Activated CD4-positive, alpha-beta T cell treated with anti-CD3 and anti-CD28 coated beads, Interleukin-2, Interleukin-4, amounts not matched to agents 100 ng/mL and 50 ng/mL, durations not matched to agents 16 hours and 8 hours (primary cell): ENCODE measurements around the gene ATG4B.
A peak's percentile ranks its signal among the peaks of the same experiment; 100 is the strongest.

Experiments
- DNase-seq: peaks from one replicate; pipeline ENCODE4 v3.0.0-alpha.2; 2020; ENCODE audit warnings: low spot score

ATG4B gene

GRCh38 chr2:241613017-241613780, 24.3 kb upstream of the ATG4B start:
- DNase-seq, result no peak

- DNase-seq, result no peak
Observed at GRCh38 chr2:241615041-241615440, 22.5 kb upstream of the ATG4B start.

GRCh38 chr2:241615522-241616052, 21.9 kb upstream of the ATG4B start:
- DNase-seq, result no peak

- DNase-seq, result no peak
Observed at GRCh38 chr2:241616168-241617125, 21.0 kb upstream of the ATG4B start.

GRCh38 chr2:241617431-241618154, 19.9 kb upstream of the ATG4B start:
- DNase-seq, result peak; percentile 46

- DNase-seq, result peak; percentile 28
Observed at GRCh38 chr2:241618296-241618805, 19.1 kb upstream of the ATG4B start.

- DNase-seq, result no peak
Observed at GRCh38 chr2:241618829-241619228, 18.7 kb upstream of the ATG4B start.

GRCh38 chr2:241619597-241620418, 17.7 kb upstream of the ATG4B start:
- DNase-seq, result no peak

GRCh38 chr2:241620419-241620769, 17.1 kb upstream of the ATG4B start:
- peak; percentile 83 for DNase-seq

- DNase-seq, result no peak
Observed at GRCh38 chr2:241627675-241628074, 9.8 kb upstream of the ATG4B start.

GRCh38 chr2:241629762-241630435, 7.6 kb upstream of the ATG4B start:
- DNase-seq, result no peak

- no peak for DNase-seq
Observed at GRCh38 chr2:241632478-241633325, 4.8 kb upstream of the ATG4B start.

GRCh38 chr2:241633561-241633960, 3.9 kb upstream of the ATG4B start:
- no peak for DNase-seq

- no peak for DNase-seq
Observed at GRCh38 chr2:241635756-241636155, 1.7 kb upstream of the ATG4B start.

- DNase-seq, result peak; percentile 31
Observed at GRCh38 chr2:241636182-241637017, 1.1 kb upstream of the ATG4B start.

- DNase-seq, result no peak
Observed at GRCh38 chr2:241637795-241638660, 535 bp downstream of the ATG4B start.

- no peak for DNase-seq
Observed at GRCh38 chr2:241638940-241639339, 1.4 kb downstream of the ATG4B start.

GRCh38 chr2:241639385-241639784, 1.9 kb downstream of the ATG4B start:
- no peak for DNase-seq
